Stimulated activated CD4-positive, alpha-beta T cell treated with anti-CD3 and anti-CD28 coated beads, Interleukin-1b, Interleukin-23, amount 100 ng/mL, for 48 hours (primary cell): ENCODE measurements around the gene MGAT4B.

Source experiments
- DNase-seq: peaks from one replicate; pipeline ENCODE4 v3.0.0-alpha.2; 2020

The MGAT4B gene

DNA sequence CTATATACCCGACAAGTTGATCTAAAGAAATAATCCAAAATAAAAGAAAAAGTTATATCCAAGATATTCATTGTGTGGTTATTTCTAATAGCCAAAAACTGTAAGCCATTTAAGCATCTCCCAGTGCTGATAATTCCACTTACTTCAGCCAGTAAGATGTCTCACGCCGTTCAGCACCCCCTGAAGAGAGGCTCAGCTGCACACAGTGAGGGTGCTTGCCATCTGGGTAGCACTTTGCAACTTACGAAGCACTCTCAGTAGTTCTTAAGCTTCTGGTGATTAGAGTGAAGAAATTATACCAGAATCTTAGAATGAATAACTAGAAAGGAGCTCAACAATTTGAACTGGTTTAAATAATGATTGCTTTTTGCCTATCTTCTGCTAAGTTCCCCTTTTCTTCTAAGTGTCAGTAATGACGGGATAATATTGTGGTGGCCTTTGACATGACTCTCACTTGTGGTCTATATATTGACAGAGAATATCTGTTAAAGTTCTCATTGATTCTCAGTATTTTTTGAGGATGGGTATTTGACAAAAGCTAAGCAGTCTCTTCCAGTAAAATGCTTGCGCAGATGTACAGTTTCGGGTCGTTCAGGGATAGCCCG lies 39.1 kb downstream of the MGAT4B start:
- no peak for DNase-seq

DNA sequence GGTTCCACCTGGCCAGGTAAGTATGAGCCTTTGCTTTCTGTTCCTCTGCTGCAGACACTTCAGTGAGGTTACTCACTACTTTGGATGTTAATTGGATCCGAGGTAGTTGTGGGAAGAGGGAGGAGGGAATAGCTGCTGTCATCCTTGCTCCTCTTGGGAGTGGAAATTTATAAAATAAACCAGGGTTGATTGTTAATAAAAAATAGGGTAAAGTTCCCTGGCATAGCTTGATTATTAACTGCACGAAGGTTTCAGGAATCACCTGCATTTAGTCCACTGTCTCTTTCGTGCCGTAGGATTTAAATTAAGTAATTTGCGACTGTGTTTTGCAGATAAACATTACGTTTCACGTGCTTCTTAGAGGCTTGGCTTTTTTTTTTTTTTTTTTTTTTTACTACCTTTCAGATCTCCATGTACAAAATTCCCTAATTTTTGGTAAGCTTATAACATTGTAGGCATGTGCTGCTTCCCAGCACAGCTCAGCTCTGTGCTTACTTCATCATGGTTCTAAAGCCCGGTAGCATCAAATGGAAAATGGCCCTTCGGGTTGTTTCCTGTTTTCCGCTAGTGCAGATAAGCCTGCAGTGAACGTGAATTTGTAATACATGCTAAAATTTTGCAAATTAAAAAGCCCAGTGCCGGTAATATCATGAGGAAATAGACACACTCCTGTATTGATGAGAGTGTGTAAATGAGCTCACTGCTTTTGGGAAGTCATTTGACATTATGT lies 39.8 kb downstream of the MGAT4B start:
- DNase-seq: no peak

DNA sequence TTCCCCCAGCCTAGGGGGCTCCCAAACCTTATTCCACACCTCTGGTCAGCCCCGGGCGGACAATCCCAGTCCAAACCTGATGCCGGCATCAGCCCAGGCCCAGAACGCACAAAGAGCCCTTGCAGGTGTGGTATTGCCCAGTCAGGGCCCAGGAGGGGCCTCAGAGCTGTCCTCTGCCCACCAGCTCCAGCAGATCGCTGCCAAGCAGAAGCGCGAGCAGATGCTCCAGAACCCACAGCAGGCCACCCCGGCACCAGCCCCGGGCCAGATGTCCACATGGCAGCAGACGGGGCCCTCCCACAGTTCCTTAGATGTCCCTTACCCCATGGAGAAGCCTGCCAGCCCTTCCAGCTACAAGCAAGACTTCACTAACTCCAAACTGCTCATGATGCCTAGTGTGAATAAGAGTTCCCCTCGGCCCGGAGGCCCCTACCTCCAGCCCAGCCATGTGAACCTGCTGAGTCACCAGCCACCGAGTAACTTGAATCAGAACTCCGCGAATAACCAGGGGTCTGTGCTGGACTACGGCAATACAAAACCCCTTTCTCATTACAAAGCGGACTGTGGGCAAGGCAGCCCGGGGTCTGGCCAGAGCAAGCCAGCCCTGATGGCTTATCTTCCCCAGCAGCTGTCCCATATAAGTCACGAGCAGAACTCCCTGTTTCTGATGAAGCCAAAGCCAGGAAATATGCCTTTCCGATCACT lies 40.5 kb downstream of the MGAT4B start:
- DNase-seq: no peak

DNA sequence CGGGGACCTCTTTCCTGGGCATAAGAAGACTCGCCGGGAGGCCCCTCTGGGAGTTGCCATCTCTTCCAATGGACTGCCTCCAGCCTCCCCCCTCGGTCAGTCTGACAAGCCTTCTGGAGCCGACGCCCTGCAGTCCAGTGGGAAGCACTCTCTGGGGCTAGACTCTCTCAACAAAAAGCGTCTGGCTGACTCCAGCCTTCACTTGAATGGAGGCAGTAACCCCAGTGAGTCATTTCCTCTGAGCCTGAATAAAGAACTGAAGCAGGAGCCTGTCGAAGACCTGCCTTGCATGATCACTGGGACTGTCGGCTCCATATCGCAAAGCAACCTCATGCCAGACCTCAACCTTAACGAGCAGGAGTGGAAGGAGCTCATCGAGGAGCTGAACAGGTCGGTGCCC lies 41.3 kb downstream of the MGAT4B start:
- DNase-seq: no peak

DNA sequence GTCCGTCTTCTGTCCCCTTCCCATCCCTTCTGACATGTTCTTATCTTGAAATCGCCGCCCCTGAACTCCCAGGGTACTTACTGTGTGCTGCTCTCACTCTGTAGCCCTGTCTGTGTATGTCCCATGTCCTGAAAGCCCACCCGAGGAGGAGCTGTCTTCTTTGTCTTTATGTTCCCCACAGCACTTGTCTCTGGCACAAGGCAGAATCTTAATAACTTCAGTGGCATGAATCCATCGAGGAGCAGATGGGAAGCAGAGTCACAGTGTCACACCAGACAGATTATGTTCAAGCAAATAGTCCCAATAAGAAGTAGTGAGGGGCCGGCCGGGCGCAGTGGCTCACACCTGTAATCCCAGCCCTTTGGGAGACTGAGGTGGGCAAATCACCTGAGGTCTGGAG lies 42.6 kb downstream of the MGAT4B start:
- no peak for DNase-seq

DNA sequence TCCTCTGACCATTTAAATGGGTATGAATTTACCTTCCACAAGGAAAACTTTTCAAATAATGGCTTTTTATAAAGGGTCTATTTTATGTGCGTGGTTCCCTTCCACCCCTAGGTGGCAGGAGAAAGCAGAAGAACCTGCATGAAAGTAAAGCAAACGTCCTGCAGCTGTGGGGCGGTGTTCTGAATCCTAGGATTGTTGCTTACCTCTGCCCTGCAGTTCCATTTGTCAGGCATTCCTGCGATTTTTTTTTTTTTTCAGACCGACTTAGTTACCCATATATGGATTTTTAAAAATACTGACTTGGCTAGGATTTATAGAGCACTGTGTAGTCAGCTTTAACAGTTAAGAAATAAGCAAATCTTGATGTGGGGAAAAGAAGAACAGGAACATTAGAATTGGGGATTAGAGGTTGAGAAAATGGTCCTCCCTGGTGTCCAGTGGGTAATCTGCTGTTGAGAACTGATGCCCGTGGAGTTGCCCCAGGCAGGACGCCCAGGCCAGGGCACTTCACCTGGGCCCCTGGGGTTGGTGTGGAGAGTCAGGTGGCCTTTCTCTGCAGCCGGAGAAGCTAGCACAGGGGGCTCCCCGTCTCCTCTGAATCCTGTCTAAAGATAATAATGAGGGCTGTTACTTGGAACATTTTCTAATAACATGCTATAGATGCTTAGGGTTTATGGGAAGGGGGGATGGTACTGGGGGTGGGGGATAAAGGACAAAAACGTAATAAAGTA lies 43.3 kb downstream of the MGAT4B start:
- peak; percentile 25 for DNase-seq

DNA sequence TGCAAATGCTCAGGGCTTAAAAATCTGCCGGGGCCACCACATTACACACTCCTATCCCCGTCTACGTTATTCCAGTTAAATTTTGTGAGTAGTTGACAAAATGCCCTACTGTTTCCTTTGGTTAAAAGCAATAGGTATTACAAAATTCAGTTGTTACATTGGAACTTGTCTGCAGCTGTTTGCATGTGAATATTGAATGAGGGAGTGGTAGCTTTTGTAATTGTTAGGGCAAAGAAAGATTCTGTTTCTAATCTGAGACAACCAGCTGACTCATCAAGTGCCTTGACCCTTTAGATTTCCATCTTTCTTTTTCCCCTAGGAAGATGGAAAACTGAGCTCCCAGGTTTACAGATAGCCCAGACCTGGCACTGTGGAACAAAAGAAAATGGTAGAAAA lies 43.9 kb downstream of the MGAT4B start:
- no peak for DNase-seq

DNA sequence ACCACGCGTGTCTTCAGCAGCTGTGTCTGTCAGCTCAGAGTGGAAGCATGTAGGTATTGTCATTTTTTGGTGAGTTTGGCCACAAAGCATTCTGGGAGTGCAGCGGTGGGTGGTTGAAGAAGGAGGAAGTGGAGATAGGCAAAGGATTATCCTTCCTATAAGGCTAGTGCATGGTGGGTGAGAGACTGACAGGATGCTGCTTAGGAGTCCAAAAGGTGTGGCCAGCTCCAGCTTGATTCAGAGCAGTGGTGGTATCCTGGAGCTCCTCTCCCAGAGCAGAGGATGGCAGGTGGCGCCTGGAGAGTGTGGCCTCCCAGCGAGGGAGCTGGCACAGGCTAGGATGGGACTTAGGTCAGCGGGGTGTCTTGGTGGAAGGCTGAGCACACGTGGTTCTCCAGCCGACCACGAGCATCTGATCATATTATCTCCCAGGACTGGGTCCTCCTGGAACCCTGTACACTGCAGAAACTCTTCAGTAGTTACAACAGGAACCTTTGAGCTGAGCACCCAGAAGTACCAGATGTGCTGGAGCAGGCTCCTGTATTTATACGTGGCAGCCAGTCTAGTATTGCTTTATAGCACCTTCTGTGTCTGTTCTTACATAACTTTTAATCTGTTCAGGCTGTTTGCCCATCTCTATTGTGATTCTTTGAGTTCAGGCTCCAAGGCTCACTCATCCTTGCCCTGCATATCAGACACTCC lies 44.4 kb downstream of the MGAT4B start:
- no peak for DNase-seq

DNA sequence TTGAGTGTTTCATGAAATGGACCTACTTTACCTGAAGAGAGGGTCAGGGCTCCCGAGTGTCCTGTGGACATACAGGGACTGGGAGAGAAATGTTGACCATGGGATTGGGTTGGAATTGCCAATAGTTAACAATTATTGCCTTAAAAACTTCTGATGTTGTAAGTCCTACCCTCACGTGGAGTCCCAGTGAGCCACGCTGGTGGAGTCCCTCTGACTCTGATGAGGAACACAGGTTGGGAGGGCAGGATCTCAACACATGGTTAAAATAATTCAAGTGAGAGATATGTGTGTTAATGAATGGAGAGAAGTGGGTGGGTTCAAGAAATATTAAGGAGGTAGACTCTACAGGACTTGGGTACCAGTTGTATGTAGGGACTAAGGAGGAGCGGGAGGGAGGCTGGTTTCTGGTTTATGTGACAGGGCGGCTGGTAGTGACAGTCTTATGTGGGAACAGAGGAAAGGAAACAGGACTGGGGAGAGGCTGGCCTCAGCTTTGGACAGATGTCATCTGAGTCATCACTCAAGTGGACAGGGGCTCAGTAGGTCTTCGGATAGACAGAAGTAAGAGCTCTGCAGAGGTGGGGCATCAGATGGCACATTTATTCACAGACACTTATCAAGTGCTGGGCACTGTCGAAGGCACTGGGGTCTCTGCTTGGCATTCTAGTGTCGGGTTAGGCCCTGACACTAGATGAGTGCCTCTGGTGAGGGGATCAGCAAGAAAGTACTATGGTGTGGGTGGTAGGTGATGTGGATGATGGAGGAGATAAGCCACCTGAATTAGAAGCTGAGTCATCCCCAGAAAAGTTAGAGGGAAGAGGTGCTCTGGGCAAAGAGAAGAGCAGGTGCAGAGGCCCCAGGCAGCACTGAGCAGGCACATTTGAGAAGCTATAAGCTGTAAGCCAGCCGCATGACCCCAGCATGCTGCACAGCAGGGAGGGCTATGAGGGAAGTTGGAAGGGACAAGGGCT lies 46.8 kb downstream of the MGAT4B start:
- DNase-seq: peak; percentile 36

DNA sequence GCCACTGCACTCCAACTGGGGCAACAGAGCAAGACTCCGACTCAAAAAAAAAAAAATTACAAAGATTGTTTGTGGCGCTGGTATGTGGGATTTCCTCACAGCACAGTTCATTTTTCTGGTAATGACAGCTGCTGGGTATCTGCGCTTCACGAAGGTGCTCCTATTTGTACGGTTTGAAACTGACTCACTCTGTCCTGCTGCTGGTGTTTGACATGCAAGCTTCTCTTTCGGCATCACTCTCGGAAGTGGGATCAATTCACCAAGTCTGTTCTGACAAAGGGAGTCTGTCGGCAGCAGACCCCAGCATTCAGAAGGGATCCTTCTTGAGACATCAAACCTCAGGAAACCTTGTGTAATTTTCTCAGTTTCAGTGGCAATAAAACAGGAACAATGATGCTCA lies 47.7 kb downstream of the MGAT4B start:
- DNase-seq: no peak

DNA sequence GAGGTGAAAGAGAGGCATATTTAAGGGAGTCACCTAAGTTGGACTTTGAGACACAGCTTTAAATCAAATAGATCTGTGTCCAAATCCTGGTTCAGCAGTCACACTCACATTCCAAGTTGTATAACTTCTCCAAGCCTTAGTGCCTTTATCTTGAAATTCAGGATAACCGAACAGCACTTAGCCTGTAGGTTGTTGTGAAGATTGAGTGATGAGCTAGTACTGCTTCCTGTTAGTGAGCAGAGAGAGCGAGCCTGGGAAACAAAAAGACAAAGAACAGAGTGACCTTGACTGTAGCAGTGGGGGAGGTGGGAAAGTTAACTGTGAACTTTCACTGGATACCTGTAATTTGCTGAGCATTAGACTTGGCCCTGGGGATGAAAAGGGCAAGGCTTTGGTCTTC lies 51.6 kb downstream of the MGAT4B start:
- no peak for DNase-seq

DNA sequence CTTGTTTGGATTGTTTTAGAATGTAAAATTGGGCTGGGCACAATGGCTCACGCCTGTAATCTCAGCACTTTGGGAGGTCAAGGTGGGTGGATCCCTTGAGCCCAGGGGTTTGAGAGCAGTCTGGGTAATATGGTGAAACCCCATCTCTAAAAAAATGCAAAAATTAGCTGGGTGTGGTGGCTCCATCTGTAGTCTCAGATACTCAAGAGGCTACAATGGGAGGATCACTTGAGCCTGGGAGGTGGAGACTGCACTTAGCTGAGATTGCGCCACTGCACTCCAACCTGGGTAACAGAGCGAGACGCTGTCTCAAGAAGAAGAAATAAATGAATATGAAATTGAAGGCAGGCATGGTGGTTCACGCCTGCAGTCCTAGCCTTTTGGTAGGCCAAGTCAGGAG lies 52.7 kb downstream of the MGAT4B start:
- no peak for DNase-seq

DNA sequence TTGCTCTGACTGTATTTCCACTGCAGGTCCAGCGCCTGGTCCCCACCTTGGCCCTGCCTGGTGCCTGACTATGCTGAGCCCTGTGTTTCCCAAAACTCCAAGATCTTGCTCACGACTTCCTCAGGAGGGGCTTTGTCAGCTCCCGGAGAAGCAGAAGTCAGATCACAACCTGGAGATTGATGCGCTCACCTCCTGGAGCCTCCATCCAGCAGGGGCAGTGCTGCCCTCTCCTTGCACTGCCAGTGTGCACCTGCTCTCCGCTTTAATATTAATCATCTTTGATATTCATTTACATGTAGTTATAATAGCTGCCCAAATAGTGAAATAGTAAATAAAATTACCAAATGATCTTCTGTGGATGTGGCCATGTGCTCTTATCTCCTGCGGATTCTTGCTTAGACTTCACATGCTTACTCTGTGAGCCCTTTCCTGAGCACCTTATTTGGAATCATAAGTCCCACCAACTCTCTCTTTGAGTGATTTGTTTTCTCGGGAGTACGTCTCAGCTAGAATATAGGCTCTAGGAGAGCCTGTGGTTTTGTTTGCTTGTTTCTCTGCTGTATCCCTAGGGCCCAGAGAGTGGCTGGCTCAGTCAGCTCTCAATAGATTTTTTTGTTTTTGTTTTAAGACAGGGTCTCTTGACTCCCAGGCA lies 56.7 kb downstream of the MGAT4B start:
- no peak for DNase-seq

DNA sequence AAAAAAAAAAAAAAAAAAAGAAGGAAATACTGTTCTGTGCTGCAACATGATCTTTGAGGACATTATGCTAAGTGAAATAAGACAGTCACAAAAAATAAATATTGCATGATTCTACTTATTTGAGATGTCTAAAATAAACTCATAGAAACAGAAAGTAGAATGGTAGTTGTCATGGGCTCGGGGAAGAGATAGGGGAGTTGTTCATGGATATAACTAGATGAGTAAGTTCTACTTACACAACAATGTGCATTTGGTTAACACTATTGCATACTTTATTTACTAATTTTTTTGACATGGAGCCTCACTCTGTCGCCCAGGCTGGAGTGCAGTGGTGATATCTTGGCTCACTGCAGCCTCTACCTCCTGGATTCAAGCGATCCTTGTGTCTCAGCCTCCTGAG lies 58.9 kb downstream of the MGAT4B start:
- no peak for DNase-seq
